ENCODE data around the gene ERLEC1.
A peak's percentile ranks its signal among the peaks of the same experiment; 100 is the strongest.
"Not testable (repeated sequence)": the region's sequence is repeated elsewhere in the genome, so short reads cannot be mapped to it uniquely, and the experiment has no call there.

ERLEC1 gene

GRCh38 chr2:53786705-53787613 is at the start of gene ERLEC1, which contains the start of gene ASB3:
Gene ERLEC1, plus strand, starts transcription at chr2:53787044. Its CDS starts 167 bp downstream, at chr2:53787211.
Gene ASB3, minus strand, starts transcription at chr2:53786953. Its CDS starts 21,381 bp downstream, at chr2:53765572.
- peak; percentile 65 for DNase-seq

- DNase-seq = no peak
Observed at GRCh38 chr2:53737091-53737490, 49.8 kb upstream of the ERLEC1 start.

- DNase-seq = no peak
Observed at GRCh38 chr2:53739032-53739431, 47.8 kb upstream of the ERLEC1 start.

- DNase-seq = no peak
Observed at GRCh38 chr2:53740170-53740569, 46.7 kb upstream of the ERLEC1 start.

- no peak for DNase-seq
Observed at GRCh38 chr2:53744395-53745065, 42.3 kb upstream of the ERLEC1 start.

- DNase-seq = no peak
Observed at GRCh38 chr2:53750041-53750768, 36.6 kb upstream of the ERLEC1 start.

GRCh38 chr2:53751728-53752127 is 35.1 kb upstream of the ERLEC1 start:
- no peak for DNase-seq

GRCh38 chr2:53752385-53752784 is 34.5 kb upstream of the ERLEC1 start:
- DNase-seq = no peak

- DNase-seq = no peak
Observed at GRCh38 chr2:53753041-53753440, 33.8 kb upstream of the ERLEC1 start.

GRCh38 chr2:53755121-53755520 is 31.7 kb upstream of the ERLEC1 start:
- no peak for DNase-seq

GRCh38 chr2:53756644-53757043 is 30.2 kb upstream of the ERLEC1 start:
- no peak for DNase-seq

- not testable (repeated sequence) for DNase-seq
Observed at GRCh38 chr2:53757206-53757605, 29.6 kb upstream of the ERLEC1 start.

GRCh38 chr2:53765767-53766166 is 21.1 kb upstream of the ERLEC1 start:
- DNase-seq = no peak

- peak; percentile 71 for DNase-seq
Observed at GRCh38 chr2:53767405-53768241, 19.2 kb upstream of the ERLEC1 start, which contains the start of gene CHAC2. Gene CHAC2, plus strand, starts transcription at chr2:53767804. Its CDS starts 83 bp downstream, at chr2:53767887.

- DNase-seq = peak; percentile 7
Observed at GRCh38 chr2:53768242-53768542, 18.7 kb upstream of the ERLEC1 start.

GRCh38 chr2:53769318-53769945 is 17.4 kb upstream of the ERLEC1 start:
- no peak for DNase-seq

- no peak for DNase-seq
Observed at GRCh38 chr2:53770264-53770663, 16.6 kb upstream of the ERLEC1 start.

GRCh38 chr2:53777134-53777533 is 9.7 kb upstream of the ERLEC1 start:
- DNase-seq = no peak

GRCh38 chr2:53778536-53779162 is 8.2 kb upstream of the ERLEC1 start:
- no peak for DNase-seq

- DNase-seq = no peak
Observed at GRCh38 chr2:53780056-53780455, 6.8 kb upstream of the ERLEC1 start.

GRCh38 chr2:53782676-53783075 is 4.2 kb upstream of the ERLEC1 start:
- DNase-seq = no peak

All from NCI-H226 (cell line).